Neuronal stem cell (in vitro differentiated cells): ENCODE results near the gene OR52L1. TPM values are rescaled to one million over a fixed set of nuclear protein-coding genes. Genes with fewer than 3 reads are reported as not detected.

Experiments
- DNase-seq: peaks from one replicate; pipeline ENCODE4 v3.0.0-alpha.2; 2013; ENCODE audit warnings: low spot score
- H2AFZ ChIP-seq: one replicate; pipeline ENCODE4 v1.6.1; 2013; ENCODE audit warnings: mild to moderate bottlenecking, low read length, inconsistent platforms
- H2AK5ac ChIP-seq: 2 replicates; pipeline ENCODE4 v1.6.1; 2013; ENCODE audit warnings: low read depth, mild to moderate bottlenecking, inconsistent platforms, low read length, moderate library complexity, mixed read lengths
- H2BK120ac ChIP-seq: 2 replicates; pipeline ENCODE4 v1.6.1; 2013; ENCODE audit warnings: low read depth, mild to moderate bottlenecking, inconsistent platforms, low read length, moderate library complexity, mixed read lengths
- H2BK12ac ChIP-seq: one replicate; pipeline ENCODE4 v1.6.1; 2013; ENCODE audit warnings: low read length, inconsistent platforms
- H2BK15ac ChIP-seq: 2 replicates; pipeline ENCODE4 v1.6.1; 2013; ENCODE audit warnings: mild to moderate bottlenecking, low read length, inconsistent platforms, mixed read lengths
- H2BK5ac ChIP-seq: one replicate; pipeline ENCODE4 v1.6.1; 2013; ENCODE audit warnings: inconsistent platforms, mild to moderate bottlenecking, low read length, moderate library complexity
- H3K14ac ChIP-seq: one replicate; pipeline ENCODE4 v1.6.1; 2013; ENCODE audit warnings: low read length, inconsistent platforms
- H3K18ac ChIP-seq: 2 replicates; pipeline ENCODE4 v1.6.1; 2013; ENCODE audit warnings: low read length, inconsistent platforms
- H3K23ac ChIP-seq: 2 replicates; pipeline ENCODE4 v1.6.1; 2013; ENCODE audit warnings: low read depth, mild to moderate bottlenecking, mixed read lengths, low read length, inconsistent platforms; ENCODE audit not compliant: poor library complexity
- H3K27ac ChIP-seq: replicated peaks from 3 replicates; pipeline ENCODE4 v1.5.1; 2013; ENCODE audit warnings: low read length, inconsistent platforms
- H3K27me3 ChIP-seq, 3 experiments: 2 replicates each; pipeline ENCODE4 v1.6.1; 2013; ENCODE audit warnings: low read length in 3 of 3, mild to moderate bottlenecking in 2 of 3, inconsistent platforms in 1 of 3, low read depth in 1 of 3, mixed read lengths in 1 of 3, moderate library complexity in 1 of 3; ENCODE audit not compliant: control insufficient read depth in 3 of 3, insufficient read depth in 3 of 3
- H3K36me3 ChIP-seq, 2 donors: replicated peaks in 1 of 2; 2 replicates each; pipeline ENCODE4 v1.6.1; 2013; ENCODE audit warnings: low read length in 2 of 2; ENCODE audit not compliant: control insufficient read depth in 2 of 2, insufficient read depth in 2 of 2
- H3K4ac ChIP-seq: 2 replicates; pipeline ENCODE4 v1.6.1; 2013; ENCODE audit warnings: inconsistent platforms, mild to moderate bottlenecking, low read length, moderate library complexity
- H3K4me1 ChIP-seq, 2 donors: 1 replicate in 1 of 2; 2 replicates in 1 of 2; pipeline ENCODE4 v1.6.1; 2013; ENCODE audit warnings: low read length in 2 of 2, low read depth in 1 of 2; ENCODE audit not compliant: control insufficient read depth in 2 of 2, insufficient read depth in 1 of 2
- H3K4me2 ChIP-seq: one replicate; pipeline ENCODE4 v1.6.1; 2013; ENCODE audit warnings: mild to moderate bottlenecking, low read length, inconsistent platforms; ENCODE audit not compliant: insufficient read depth, poor library complexity, severe bottlenecking
- H3K4me3 ChIP-seq, 2 donors: 2 replicates each; pipeline ENCODE4 v1.5.1; 2013; ENCODE audit warnings: low read length in 2 of 2, mild to moderate bottlenecking in 2 of 2, inconsistent platforms in 1 of 2, moderate library complexity in 1 of 2
- H3K79me1 ChIP-seq: one replicate; pipeline ENCODE4 v1.6.1; 2013; ENCODE audit warnings: low read depth, mild to moderate bottlenecking, inconsistent platforms, low read length, moderate library complexity
- H3K9ac ChIP-seq: one replicate; pipeline ENCODE4 v1.6.1; 2013; ENCODE audit warnings: mild to moderate bottlenecking, low read depth, low read length, inconsistent platforms; ENCODE audit not compliant: poor library complexity
- H3K9me3 ChIP-seq, 2 donors: replicated peaks in 1 of 2; 2 replicates each; pipeline versions ENCODE3 to v1.6.1; 2013; ENCODE audit warnings: low read length in 2 of 2, mild to moderate bottlenecking in 2 of 2, inconsistent platforms in 1 of 2, low read depth in 1 of 2, mixed read lengths in 1 of 2, moderate library complexity in 1 of 2; ENCODE audit not compliant: control insufficient read depth in 2 of 2, insufficient read depth in 1 of 2
- H4K8ac ChIP-seq: one replicate; pipeline ENCODE4 v1.6.1; 2013; ENCODE audit warnings: low read depth, mild to moderate bottlenecking, inconsistent platforms, low read length, moderate library complexity
- H4K91ac ChIP-seq: one replicate; pipeline ENCODE4 v1.6.1; 2013; ENCODE audit warnings: low read length, low read depth, mild to moderate bottlenecking, inconsistent platforms; ENCODE audit not compliant: poor library complexity
- WGBS, 2 donors: extraction: QIAGEN DNeasy Blood & Tissue Kit; methylation state at CpG; one replicate each; pipeline ENCODE4 v1.1.7; 2013; ENCODE audit warnings: missing lambda C conversion rate in 2 of 2, mixed read lengths in 1 of 2; ENCODE audit not compliant: insufficient read length in 2 of 2, insufficient replicate concordance in 1 of 2; ENCODE audit errors: extremely low coverage in 2 of 2; 5-methylcytosine and 5-hydroxymethylcytosine counted together
- polyA plus RNA-seq, 2 experiments: library from polyadenylated mRNA; stranded (reverse); fragments of 200-250 nt; gene quantifications; one replicate each; pipeline ENCODE4 v1.2.3, GENCODE V29; 2013

The OR52L1 gene
- polyA plus RNA-seq (2013, experiment 1 of 2), result not detected
- not detected for polyA plus RNA-seq (2013, experiment 2 of 2)

DNA sequence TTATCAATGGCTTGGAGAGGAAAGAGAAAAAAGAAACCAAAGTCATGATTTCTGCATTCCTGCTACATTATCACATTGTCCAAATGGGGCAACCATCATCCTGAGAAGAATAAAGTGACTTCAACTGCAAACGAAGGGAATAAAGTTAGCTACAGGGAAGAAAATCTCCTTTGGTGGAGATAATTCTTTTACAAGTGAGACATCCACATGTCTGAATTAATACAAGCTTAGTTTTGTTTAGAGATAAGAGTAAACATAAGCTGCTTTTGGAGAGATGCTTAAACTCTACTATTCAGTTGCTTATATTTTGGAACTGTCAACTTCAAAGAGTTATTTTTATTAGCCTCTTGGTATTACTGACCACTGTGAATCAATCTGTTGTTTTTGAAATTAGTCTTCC lies at the start of gene OR52L1:
OR52L1 (minus strand) TSS at position 101 of the 400 bp plus-strand sequence; CDS start at position 46, 55 bp downstream.
- Histone ChIP-seq H3K23ac (no peak within 1 kb of the TSS), H4K91ac (no peak within 1 kb of the TSS), H3K4me3 (no peak within 1 kb of the TSS), H3K36me3 (no peaks in the 10 kb centered on the region), H3K27ac (no peak within 1 kb of the TSS), H4K8ac (no peak within 1 kb of the TSS), H3K4me1 (no peaks in the 10 kb centered on the region), H3K4ac (no peak within 1 kb of the TSS), H3K9ac (no peak within 1 kb of the TSS), H2AK5ac (no peak within 1 kb of the TSS), H2AFZ (no peak within 1 kb of the TSS), H3K14ac (no peak within 1 kb of the TSS), H3K4me2 (no peak within 1 kb of the TSS), H2BK120ac (no peak within 1 kb of the TSS), H3K27me3 (no peaks in the 10 kb centered on the region), H3K9me3 (no peaks in the 10 kb centered on the region), H2BK12ac (no peak within 1 kb of the TSS), H3K79me1 (no peaks in the 10 kb centered on the region), H2BK5ac (no peak within 1 kb of the TSS), H3K18ac (no peak within 1 kb of the TSS), H2BK15ac (no peak within 1 kb of the TSS)
- WGBS, 2 donors, result no CpG with 5 or more reads among the region's 1 CpG
- no peak for DNase-seq

DNA sequence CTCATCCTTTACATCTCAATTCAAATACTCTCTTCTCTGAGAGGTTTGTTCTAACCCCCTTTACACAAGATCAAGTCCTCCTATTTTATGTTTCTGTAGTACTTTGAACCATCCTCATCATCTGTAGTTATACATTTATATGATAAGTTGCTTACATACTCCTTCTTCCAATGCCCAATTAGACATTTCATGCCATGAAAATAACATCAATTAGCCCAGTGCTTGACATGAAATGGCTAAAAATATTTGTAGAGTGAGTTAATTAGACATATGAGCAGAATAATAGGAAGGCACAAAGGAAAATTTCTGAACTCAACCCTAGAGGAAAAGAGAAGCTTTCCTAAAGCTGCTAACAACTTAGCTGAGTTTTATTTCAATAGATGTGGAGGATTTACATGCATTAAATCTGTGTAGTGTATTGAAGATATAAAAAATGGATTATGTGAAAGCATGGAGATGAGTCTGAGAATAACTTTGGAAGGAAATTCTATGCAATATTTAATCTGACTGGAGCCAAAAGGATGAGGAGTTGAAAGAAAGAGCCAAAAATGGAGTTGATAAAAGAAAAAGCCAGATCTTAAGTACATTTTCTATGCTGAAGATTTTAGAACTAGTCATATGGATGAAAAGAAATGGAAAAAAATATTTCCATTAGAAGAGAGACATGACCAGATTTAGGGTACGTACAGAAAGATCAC lies 44.1 kb upstream of the OR52L1 start, which contains the start of gene OR56A1:
OR56A1 (minus strand) TSS at position 51 of the 698 bp plus-strand sequence. CDS start 3,066 bp downstream, outside the sequence.
- no peaks in the 10 kb centered on the region for H3K4me1 ChIP-seq
- H2AFZ ChIP-seq, result no peak within 1 kb of the TSS
- H2BK5ac ChIP-seq, result no peak within 1 kb of the TSS
- no peak for DNase-seq
- H3K4ac ChIP-seq, result no peak within 1 kb of the TSS
- H2BK15ac ChIP-seq, result no peak within 1 kb of the TSS
- WGBS, 2 donors, result no CpG with 5 or more reads among the region's 1 CpG
- no peaks in the 10 kb centered on the region for H3K79me1 ChIP-seq
- no peak within 1 kb of the TSS for H4K91ac ChIP-seq
- H4K8ac ChIP-seq, result no peak within 1 kb of the TSS
- H3K23ac ChIP-seq, result no peak within 1 kb of the TSS
- H2AK5ac ChIP-seq, result no peak within 1 kb of the TSS
- H3K14ac ChIP-seq, result no peak within 1 kb of the TSS
- H2BK120ac ChIP-seq, result no peak within 1 kb of the TSS
- H3K36me3 ChIP-seq, result no peaks in the 10 kb centered on the region
- no peaks in the 10 kb centered on the region for H3K9me3 ChIP-seq
- no peak within 1 kb of the TSS for H3K18ac ChIP-seq
- no peak within 1 kb of the TSS for H3K4me2 ChIP-seq
- H2BK12ac ChIP-seq, result no peak within 1 kb of the TSS
- no peak within 1 kb of the TSS for H3K27ac ChIP-seq
- no peak within 1 kb of the TSS for H3K4me3 ChIP-seq
- H3K9ac ChIP-seq, result no peak within 1 kb of the TSS
- no peaks in the 10 kb centered on the region for H3K27me3 ChIP-seq

DNA sequence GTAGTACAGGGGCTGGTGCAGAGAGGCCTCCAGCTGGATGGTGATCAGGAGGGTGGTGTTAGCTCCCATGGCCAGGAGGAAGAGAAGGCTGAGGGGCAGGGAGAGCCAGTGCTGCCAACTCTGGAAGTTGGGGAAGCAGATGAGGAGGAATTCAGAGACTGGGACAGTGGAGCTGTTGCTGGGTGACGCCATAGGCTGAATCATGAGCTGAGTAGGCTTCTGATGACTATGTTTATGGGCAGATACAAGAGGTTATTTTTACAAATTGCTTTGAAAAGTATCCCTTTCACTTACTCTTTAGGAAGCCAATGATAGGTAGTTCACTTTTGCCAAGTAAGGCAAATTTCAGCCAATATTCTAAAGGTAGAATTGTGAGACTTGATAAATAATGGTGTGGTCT lies 40.7 kb upstream of the OR52L1 start:
- H3K9me3 ChIP-seq, result no peaks in the 10 kb centered on the region
- H2BK120ac ChIP-seq, result no peak overlapping the region
- no peaks in the 10 kb centered on the region for H3K27me3 ChIP-seq
- H2BK12ac ChIP-seq, result no peak overlapping the region
- H3K4me2 ChIP-seq, result no peak overlapping the region
- H4K8ac ChIP-seq, result no peak overlapping the region
- H2BK5ac ChIP-seq, result no peak overlapping the region
- DNase-seq, result no peak
- H3K14ac ChIP-seq, result no peak overlapping the region
- H3K23ac ChIP-seq, result no peak overlapping the region
- no peak overlapping the region for H3K4me3 ChIP-seq
- H3K27ac ChIP-seq, result no peak overlapping the region
- H3K4me1 ChIP-seq, result no peaks in the 10 kb centered on the region
- H3K79me1 ChIP-seq, result no peaks in the 10 kb centered on the region
- H2BK15ac ChIP-seq, result no peak overlapping the region
- WGBS, 2 donors, result no CpG with 5 or more reads among the region's 1 CpG
- no peak overlapping the region for H3K18ac ChIP-seq
- H3K36me3 ChIP-seq, result no peaks in the 10 kb centered on the region
- H4K91ac ChIP-seq, result no peak overlapping the region
- H2AK5ac ChIP-seq, result no peak overlapping the region
- no peak overlapping the region for H3K9ac ChIP-seq
- H2AFZ ChIP-seq, result no peak overlapping the region
- H3K4ac ChIP-seq, result no peak overlapping the region

DNA sequence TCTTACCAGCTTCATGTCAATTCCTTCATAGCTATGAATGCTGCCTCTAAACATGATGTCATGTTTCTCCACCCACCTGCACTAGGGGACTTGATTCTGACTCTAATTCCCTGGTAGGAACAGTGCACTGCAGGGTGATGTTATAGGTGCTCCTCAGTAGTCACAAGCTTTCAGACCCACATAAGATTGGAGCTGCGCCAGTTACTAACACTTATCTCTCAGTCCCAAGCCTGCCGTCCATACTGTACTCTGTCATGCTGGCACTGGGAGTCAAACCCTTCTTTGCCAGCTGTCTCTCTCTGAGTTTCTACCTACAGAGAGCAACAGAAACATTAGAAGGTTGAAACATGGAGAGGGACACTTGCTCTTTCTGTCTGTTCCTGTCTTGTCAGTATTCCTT lies 38.3 kb upstream of the OR52L1 start:
- H3K4ac ChIP-seq, result no peak overlapping the region
- no peak overlapping the region for H3K9ac ChIP-seq
- no peak for DNase-seq
- no peak overlapping the region for H3K27ac ChIP-seq
- no peak overlapping the region for H2BK15ac ChIP-seq
- H3K4me3 ChIP-seq, result no peak overlapping the region
- H3K9me3 ChIP-seq, result no peaks in the 10 kb centered on the region
- H3K36me3 ChIP-seq, result no peaks in the 10 kb centered on the region
- no peak overlapping the region for H2AK5ac ChIP-seq
- H4K8ac ChIP-seq, result no peak overlapping the region
- no peak overlapping the region for H4K91ac ChIP-seq
- no peaks in the 10 kb centered on the region for H3K79me1 ChIP-seq
- H3K23ac ChIP-seq, result no peak overlapping the region
- WGBS, 2 donors, result no CpG with 5 or more reads among the region's 2 CpGs
- H3K4me2 ChIP-seq, result no peak overlapping the region
- H3K18ac ChIP-seq, result no peak overlapping the region
- no peak overlapping the region for H2AFZ ChIP-seq
- no peak overlapping the region for H2BK12ac ChIP-seq
- no peaks in the 10 kb centered on the region for H3K4me1 ChIP-seq
- H2BK5ac ChIP-seq, result no peak overlapping the region
- no peak overlapping the region for H2BK120ac ChIP-seq
- no peaks in the 10 kb centered on the region for H3K27me3 ChIP-seq
- no peak overlapping the region for H3K14ac ChIP-seq
